ENCODE measurements around the gene TAF5L. TPM values are rescaled to one million over a fixed set of nuclear protein-coding genes. Genes with fewer than 3 reads are reported as not detected.

Gene TAF5L
- total and polyA plus RNA-seq, 2 of the 4 experiments (the other 2 are of a cell fraction) = 17.9 to 18.6 TPM

DNA sequence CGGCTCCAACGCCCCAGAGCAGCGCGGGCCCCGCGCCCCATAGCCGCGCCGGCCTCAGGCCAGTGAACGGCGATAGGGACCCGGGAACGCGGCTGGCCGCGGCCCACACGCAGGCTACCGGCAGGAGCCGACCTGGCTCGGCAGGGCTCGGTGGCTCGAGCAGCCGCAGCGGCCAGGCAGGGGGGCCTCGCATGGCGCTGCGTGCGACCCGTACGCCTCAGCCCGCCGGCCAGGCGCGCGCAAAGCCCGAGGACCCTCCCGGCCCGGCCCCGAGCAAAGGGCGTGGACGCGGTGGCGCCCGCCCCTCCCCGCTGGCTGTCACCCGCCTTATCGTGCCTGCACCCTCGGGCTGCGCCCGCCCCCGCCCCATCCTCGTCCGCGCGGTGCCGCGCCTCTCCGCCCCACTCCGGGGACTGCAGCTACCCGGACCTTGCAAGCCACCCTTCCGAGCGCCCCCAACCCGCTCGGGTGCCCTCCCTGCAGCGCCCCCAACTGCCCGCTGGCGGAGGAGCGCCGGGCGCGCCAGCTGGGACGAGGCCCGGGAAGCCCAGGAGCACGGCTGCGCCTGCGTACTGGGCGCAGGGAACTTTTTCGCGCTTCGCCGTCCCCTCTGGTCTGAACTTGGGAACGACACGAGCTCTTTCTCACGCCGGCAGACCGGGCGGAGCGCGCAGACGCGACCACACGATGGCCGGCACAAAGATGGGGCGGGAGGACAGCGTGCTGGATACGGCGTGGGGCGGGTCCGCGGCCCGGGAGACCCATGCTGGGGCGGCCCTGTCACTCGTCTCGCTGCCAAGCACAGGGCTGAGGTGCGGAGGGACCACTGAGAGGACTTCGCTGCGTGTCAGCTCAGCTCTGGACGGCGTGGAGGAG, 67.2 kb downstream of the TAF5L start, which contains the start of gene ABCB10 (continued):
- TF ChIP-seq RCOR1 (IDR thresholded peaks at IDR 0.05; ENCODE audit: insufficient replicate concordance, low read length) (no peak), MXI1 (IDR thresholded peaks at IDR 0.05; ENCODE audit: borderline replicate concordance, low read depth, low read length) (peak; percentile 99), RFX5 (IDR thresholded peaks at IDR 0.05; ENCODE audit: low read depth, low read length) (no peak), MAFK (IDR thresholded peaks at IDR 0.05; ENCODE audit: low read depth, low read length) (no peak)
